ENCODE results near the gene SEC24B.
A peak's percentile ranks its signal among the peaks of the same experiment; 100 is the strongest.

The SEC24B gene

DNA sequence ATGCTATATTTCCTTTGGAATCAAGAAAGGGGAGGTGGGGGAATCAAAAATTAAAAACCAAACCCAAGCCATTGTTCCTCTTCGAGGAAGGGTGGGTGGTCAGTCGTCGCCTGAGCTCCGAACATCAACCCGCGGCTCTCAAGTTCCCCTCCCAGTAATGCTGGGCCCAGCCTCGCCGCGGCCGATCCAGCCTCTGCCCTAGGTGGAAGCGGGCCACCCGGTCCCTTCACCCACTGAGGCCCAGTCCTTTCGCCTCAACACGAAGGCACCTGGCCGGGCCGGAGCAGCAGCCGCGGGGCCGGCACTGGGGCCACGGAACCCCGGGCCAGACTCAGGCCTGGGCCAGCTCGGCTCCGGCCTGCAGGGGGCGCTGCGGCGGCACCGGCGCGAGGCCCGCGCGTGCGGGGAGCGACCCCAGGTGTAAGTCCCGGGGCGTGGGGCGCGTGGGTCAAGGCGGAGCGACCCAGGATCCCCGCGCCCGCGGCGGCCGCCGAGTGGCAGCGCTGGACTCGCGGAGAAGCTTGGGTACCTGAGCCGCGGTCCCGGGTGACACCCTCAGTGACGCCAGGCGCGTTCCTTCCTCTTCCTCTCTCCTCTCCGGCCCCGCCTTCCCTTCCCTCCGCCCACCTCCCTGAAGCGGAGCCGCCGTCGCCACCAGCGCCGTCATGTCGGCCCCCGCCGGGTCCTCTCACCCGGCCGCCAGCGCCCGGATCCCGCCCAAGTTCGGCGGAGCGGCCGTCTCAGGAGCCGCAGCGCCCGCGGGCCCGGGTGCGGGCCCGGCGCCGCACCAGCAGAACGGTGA, at the start of gene SEC24B:
Gene SEC24B (plus strand): TSS at position 611 of the 802 bp plus-strand sequence. CDS start 55 bp downstream, at position 666.
- Mint-ChIP-seq H3K36me3 (ENCODE audit: insufficient read depth) (peaks cover 4% of the 10 kb centered on the region), H3K4me3 (peak within 1 kb of the TSS; percentile 75), H3K27ac (ENCODE audit: low read depth) (peak within 1 kb of the TSS; percentile 55), H3K4me1 (peaks cover 45% of the 10 kb centered on the region), H3K9me3 (no peaks in the 10 kb centered on the region), H3K27me3 (no peaks in the 10 kb centered on the region)
- ATAC-seq (replicated peaks; ENCODE audit: extremely low read depth, poor library complexity, severe bottlenecking): peak; percentile 88
- DNase-seq (ENCODE audit: low spot score in 2 of 2): peak; percentile 85 to 89

DNA sequence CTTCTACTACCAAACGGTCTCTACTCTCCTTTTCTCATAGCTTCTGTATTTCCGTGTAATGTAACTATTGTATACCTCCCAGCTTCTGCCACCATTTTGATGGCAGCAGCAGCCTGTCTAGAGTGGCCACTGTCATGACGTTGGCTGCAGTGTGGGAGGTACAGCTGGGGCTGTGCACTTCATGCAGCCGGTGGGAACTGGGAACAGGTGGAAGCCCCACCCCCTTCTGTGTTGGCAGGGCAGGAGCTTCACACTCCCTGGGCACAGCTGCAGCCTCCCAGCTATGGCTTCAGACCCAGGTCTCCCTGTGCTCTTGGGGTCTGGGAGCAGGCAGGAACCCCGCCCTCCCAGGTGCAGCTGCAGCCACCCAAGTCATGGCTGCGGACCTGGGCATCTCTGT, 49.8 kb upstream of the SEC24B start:
- Mint-ChIP-seq H3K27ac (ENCODE audit: low read depth) (no peak overlapping the region), H3K4me3 (no peak overlapping the region), H3K9me3 (no peaks in the 10 kb centered on the region), H3K36me3 (ENCODE audit: insufficient read depth) (no peaks in the 10 kb centered on the region), H3K27me3 (peaks cover 42% of the 10 kb centered on the region), H3K4me1 (no peaks in the 10 kb centered on the region)
- no peak for DNase-seq (ENCODE audit: low spot score in 2 of 2)
- no peak for ATAC-seq (replicated peaks; ENCODE audit: extremely low read depth, poor library complexity, severe bottlenecking)

DNA sequence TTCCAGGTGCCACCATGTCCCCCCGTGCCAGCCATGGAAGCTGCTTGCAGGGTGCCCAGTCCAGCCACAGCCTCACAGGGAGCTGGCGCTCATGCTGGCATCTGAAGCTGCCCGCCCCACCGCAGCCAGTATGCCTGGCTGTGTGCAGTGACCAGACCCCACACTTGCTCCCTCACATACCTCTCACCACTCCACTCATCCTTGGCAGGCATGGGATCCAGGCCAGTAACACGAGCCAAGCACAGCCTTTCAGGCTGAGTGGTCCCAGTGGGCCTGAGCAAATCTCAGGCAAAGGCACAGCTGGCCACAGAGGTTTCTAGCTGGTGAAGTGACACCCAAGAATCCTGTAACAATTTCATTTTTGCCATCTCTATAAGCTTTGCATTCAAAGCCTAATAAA, 48.4 kb upstream of the SEC24B start:
- H3K27me3 Mint-ChIP-seq: peaks cover 42% of the 10 kb centered on the region
- no peak overlapping the region for H3K4me3 Mint-ChIP-seq
- H3K27ac Mint-ChIP-seq (ENCODE audit: low read depth): no peak overlapping the region
- no peaks in the 10 kb centered on the region for H3K4me1 Mint-ChIP-seq
- no peaks in the 10 kb centered on the region for H3K9me3 Mint-ChIP-seq
- ATAC-seq (replicated peaks; ENCODE audit: extremely low read depth, poor library complexity, severe bottlenecking) (no peak), DNase-seq (ENCODE audit: low spot score in 2 of 2) (no peak)
- no peaks in the 10 kb centered on the region for H3K36me3 Mint-ChIP-seq (ENCODE audit: insufficient read depth)

DNA sequence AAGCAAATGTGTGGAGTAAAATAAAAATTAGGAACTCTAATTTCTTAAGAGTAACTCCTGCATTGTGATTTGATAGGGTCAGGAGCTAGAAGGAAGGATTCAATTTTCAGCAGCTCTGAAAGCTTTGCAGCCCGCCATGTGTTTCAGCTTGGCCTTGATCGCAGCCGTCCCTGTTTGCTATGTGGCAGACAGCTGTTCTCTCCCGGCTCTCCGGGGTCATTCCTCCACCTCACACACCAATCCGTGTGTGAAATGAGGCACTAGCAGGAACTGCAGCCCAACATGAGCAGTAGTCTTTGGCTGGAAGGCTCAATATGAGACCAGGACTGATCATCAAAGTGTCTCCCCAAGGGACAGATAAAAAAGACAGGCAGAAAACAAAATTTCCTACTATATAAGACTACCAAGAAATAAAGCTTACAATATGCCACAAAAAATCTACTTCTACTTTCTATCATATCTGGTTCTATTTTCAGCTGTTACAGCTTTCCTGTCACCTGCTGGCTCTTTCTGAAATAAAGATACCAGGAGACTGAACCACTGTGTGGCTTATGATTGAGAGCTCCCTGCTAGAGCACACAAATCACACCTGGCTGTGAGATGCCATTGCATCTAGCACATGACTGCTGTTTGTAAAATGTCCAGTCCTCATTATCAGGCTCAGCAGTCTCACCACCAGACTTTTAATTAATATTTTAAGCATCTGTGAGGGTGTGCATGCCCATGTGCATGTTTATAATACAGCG, 44.1 kb upstream of the SEC24B start:
- ATAC-seq (replicated peaks; ENCODE audit: extremely low read depth, poor library complexity, severe bottlenecking) (no peak), DNase-seq (ENCODE audit: low spot score in 2 of 2) (no peak)
- Mint-ChIP-seq H3K27me3 (peaks cover 44% of the 10 kb centered on the region), H3K4me3 (no peak overlapping the region), H3K4me1 (no peaks in the 10 kb centered on the region), H3K27ac (ENCODE audit: low read depth) (no peak overlapping the region), H3K9me3 (no peaks in the 10 kb centered on the region), H3K36me3 (ENCODE audit: insufficient read depth) (no peaks in the 10 kb centered on the region)

DNA sequence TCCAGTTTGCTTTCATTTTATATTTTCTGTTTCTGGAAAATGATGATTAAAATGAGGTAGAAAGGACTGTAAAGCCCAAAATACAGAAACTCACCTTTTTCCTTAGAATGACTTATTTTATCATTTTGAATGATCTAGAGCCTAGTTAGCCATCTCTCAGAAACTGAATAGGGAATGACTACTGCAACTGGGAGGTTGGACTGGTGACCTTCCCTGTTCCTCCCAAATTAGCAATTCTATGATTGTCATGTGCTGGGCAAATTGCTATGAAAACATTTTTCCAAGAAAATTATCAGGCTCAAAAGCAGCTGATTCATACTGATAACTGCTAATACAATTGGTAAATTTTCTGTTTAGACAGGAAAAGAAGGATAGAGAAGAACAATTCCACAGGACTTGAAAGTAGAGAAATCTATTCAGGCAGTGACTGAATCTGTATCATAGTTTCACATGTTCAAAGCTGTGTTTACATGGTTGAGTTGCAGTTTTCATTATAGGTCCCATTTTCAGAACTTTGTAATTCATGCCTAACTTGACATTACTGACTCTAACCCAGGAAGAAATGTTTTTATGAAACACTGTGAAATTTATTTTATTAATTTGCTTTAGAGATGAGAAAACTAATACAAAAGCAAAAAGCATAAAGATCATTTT, 43.4 kb upstream of the SEC24B start:
- H3K4me1 Mint-ChIP-seq: no peaks in the 10 kb centered on the region
- H3K27ac Mint-ChIP-seq (ENCODE audit: low read depth): no peak overlapping the region
- peaks cover 37% of the 10 kb centered on the region for H3K27me3 Mint-ChIP-seq
- no peaks in the 10 kb centered on the region for H3K36me3 Mint-ChIP-seq (ENCODE audit: insufficient read depth)
- ATAC-seq (replicated peaks; ENCODE audit: extremely low read depth, poor library complexity, severe bottlenecking) (no peak), DNase-seq (ENCODE audit: low spot score in 2 of 2) (no peak)
- no peak overlapping the region for H3K4me3 Mint-ChIP-seq
- no peaks in the 10 kb centered on the region for H3K9me3 Mint-ChIP-seq

DNA sequence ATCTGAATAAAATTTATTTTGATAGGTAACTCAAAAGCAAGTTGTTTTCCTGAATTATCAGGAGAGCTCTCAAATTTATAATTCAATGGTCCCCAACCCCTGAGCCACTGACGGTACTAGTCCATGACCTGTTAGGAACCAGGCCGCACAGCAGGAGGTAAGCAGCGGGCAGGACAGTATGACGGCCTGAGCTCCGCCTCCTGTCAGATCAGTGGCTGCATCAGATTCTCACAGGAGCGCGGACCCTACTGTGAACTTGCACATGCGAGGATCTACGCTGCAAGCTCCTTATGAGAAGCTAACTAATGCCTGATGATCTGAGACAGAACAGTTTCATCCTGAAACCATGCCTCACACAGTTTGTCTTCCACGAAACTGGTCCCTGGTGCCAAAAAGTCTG, 37.9 kb upstream of the SEC24B start:
- Mint-ChIP-seq H3K36me3 (ENCODE audit: insufficient read depth) (no peaks in the 10 kb centered on the region), H3K9me3 (no peaks in the 10 kb centered on the region)
- ATAC-seq (replicated peaks; ENCODE audit: extremely low read depth, poor library complexity, severe bottlenecking): no peak

DNA sequence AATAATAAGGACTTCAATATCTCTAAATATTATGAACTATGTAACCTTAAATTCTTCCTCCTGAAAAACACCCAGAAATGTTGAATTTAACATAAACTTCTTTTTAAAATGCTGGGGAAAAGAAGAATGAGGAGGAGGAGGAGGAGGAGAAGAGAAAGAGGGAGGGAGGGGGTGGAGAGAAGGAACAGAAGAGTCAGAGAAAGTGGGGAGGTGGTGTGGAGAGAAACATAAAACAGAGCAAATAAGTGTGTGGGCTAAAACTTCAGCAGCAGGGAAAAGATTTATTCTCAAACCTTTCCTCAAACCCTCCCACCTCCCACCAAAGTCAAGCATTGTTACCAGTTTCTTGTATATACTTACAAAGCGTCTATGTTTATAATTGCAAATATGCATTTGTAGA, 34.7 kb upstream of the SEC24B start:
- Mint-ChIP-seq H3K4me3 (no peak overlapping the region), H3K9me3 (no peaks in the 10 kb centered on the region), H3K4me1 (no peaks in the 10 kb centered on the region), H3K27me3 (peaks cover 19% of the 10 kb centered on the region), H3K36me3 (ENCODE audit: insufficient read depth) (no peaks in the 10 kb centered on the region), H3K27ac (ENCODE audit: low read depth) (no peak overlapping the region)
- no peak for DNase-seq (ENCODE audit: low spot score in 2 of 2)
- ATAC-seq (replicated peaks; ENCODE audit: extremely low read depth, poor library complexity, severe bottlenecking): no peak

More for the DNA sequence above, 37.9 kb upstream of the SEC24B start:
- Mint-ChIP-seq H3K4me3 (no peak overlapping the region), H3K27ac (ENCODE audit: low read depth) (no peak overlapping the region), H3K27me3 (peaks cover 27% of the 10 kb centered on the region), H3K4me1 (no peaks in the 10 kb centered on the region)
- no peak for DNase-seq (ENCODE audit: low spot score in 2 of 2)

DNA sequence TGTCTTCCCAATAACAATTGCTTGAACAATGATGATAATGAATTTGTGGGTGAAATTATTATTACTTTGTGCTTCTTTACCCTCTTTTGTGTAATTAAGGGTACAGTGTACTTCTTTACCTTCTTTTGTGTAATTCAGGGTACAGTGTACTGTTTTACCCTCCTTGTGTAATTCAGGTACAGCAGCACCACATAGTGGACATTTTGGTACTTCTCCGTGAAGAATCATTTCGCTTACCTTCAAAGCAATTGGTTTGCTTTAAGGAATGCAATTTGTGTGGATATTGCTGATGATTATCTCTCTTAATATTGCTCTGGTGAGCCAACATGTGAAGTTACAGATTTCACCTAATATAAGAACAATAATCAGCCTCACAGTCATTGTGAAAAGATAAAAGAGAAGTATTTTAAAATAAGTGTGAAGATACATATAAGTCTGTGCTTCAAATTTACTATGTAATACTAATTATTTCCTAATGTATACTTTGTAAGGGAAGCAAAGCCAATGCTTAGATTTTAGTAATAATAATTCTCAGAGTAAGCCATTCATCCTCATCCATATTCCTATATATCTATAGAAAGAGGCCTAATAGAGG, 27.2 kb upstream of the SEC24B start:
- ATAC-seq (replicated peaks; ENCODE audit: extremely low read depth, poor library complexity, severe bottlenecking): no peak
- no peak for DNase-seq (ENCODE audit: low spot score in 2 of 2)

DNA sequence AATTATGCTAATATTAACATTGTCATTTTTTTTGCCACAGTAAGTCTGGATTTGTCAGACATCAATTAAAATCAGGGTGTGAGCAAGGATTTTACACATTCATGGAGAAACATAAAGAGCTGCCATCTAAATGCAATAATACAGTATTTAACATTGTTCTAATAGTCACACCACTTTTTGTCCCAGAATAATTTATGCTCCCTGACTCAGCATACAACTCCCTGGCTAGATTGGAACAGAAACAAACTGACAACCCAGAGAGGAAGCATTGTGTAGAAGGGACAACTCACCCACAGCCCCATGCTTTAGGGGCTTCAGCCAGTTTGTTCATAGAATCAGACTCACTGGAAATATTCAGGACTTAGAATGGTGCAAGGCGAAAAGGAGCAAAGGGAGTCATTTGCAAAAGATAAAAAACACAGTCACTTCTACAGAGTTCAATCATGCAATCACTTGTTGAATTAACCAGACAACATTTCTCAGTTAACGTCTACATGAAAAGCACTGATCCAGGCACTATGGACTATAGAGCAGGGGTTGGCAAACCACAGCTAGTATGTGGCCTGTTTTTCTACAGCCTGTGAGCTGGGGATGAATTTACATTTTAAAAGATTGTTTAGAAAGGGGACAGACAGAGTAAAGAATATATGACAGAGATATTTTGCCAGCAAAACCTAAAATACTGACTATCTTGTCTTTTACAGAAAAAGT, 26.4 kb upstream of the SEC24B start:
- H3K4me1 Mint-ChIP-seq: no peaks in the 10 kb centered on the region
- H3K9me3 Mint-ChIP-seq: no peaks in the 10 kb centered on the region
- H3K27me3 Mint-ChIP-seq: no peaks in the 10 kb centered on the region
- no peak overlapping the region for H3K4me3 Mint-ChIP-seq
- H3K27ac Mint-ChIP-seq (ENCODE audit: low read depth): no peak overlapping the region
- H3K36me3 Mint-ChIP-seq (ENCODE audit: insufficient read depth): no peaks in the 10 kb centered on the region
- DNase-seq (ENCODE audit: low spot score in 2 of 2) (no peak), ATAC-seq (replicated peaks; ENCODE audit: extremely low read depth, poor library complexity, severe bottlenecking) (no peak)

More for the DNA sequence above, 27.2 kb upstream of the SEC24B start:
- H3K27me3 Mint-ChIP-seq: no peaks in the 10 kb centered on the region
- H3K27ac Mint-ChIP-seq (ENCODE audit: low read depth): no peak overlapping the region
- no peaks in the 10 kb centered on the region for H3K4me1 Mint-ChIP-seq
- H3K9me3 Mint-ChIP-seq: no peaks in the 10 kb centered on the region
- H3K36me3 Mint-ChIP-seq (ENCODE audit: insufficient read depth): no peaks in the 10 kb centered on the region
- no peak overlapping the region for H3K4me3 Mint-ChIP-seq

DNA sequence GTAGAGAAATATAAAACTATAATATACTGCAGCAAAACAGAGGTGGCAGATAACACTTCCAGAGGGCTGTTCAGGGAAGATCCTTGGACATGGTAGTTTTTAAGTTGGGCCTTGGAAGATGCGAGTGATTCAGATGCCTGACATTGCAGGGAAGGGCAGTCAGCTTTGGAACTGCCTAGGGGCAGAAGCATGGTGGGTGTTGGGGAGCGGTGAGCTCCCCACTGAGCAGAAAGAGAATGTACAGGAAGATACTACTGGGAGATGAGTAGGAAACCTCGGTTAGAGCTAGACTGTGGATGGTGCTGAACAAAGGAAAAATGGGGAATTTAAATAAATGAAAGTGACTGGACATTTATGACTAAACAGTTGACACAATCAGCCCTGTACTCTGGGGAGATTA, 24.9 kb upstream of the SEC24B start:
- Mint-ChIP-seq H3K4me3 (no peak overlapping the region), H3K27me3 (no peaks in the 10 kb centered on the region), H3K36me3 (ENCODE audit: insufficient read depth) (no peaks in the 10 kb centered on the region), H3K4me1 (no peaks in the 10 kb centered on the region), H3K9me3 (no peaks in the 10 kb centered on the region), H3K27ac (ENCODE audit: low read depth) (no peak overlapping the region)
- DNase-seq (ENCODE audit: low spot score in 2 of 2): no peak
- ATAC-seq (replicated peaks; ENCODE audit: extremely low read depth, poor library complexity, severe bottlenecking): no peak

DNA sequence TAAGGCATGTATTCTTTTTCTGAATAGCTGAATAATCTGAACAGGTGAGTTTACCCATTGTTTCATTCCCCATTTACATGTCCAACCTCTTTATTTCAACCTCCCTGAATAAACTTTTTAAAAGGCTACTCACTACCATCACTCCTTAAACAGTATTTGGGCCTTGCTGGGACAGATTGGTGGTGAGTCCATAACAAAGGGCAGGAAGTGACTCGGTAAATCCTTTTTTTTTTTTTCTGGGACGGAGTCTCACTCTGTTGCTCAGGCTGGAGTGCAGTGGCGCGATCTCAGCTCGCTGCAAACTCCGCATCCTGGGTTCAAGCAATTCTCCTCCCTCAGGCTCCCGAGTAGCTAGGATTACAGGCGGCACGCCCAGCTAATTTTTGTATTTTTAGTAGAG, 23.4 kb upstream of the SEC24B start:
- no peaks in the 10 kb centered on the region for H3K27me3 Mint-ChIP-seq
- no peak overlapping the region for H3K4me3 Mint-ChIP-seq
- ATAC-seq (replicated peaks; ENCODE audit: extremely low read depth, poor library complexity, severe bottlenecking): no peak

DNA sequence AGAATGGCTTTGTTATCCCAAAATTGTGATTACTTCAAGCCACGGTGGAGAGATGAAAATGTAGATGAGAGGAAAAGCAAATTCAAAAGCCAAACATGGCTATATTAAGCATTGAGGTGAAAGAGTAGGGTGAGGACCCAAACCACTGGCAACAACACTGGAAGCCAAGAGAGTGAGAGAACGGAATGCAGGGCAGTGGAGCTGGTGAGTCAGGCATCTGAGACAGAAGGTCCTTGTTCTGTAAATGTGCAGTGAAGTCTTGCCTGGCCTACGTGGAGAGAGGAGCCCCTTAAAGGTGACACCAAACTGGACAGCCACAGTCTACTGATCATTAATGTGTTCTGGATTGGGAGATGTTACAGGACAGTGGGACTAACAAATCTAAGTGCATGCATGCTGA, 22.8 kb upstream of the SEC24B start:
- Mint-ChIP-seq H3K36me3 (ENCODE audit: insufficient read depth) (no peaks in the 10 kb centered on the region), H3K4me3 (no peak overlapping the region), H3K9me3 (no peaks in the 10 kb centered on the region), H3K27ac (ENCODE audit: low read depth) (no peak overlapping the region), H3K4me1 (no peaks in the 10 kb centered on the region), H3K27me3 (no peaks in the 10 kb centered on the region)
- ATAC-seq (replicated peaks; ENCODE audit: extremely low read depth, poor library complexity, severe bottlenecking) (no peak), DNase-seq (ENCODE audit: low spot score in 2 of 2) (no peak)

More for the DNA sequence above, 23.4 kb upstream of the SEC24B start:
- Mint-ChIP-seq H3K36me3 (ENCODE audit: insufficient read depth) (no peaks in the 10 kb centered on the region), H3K9me3 (no peaks in the 10 kb centered on the region), H3K4me1 (no peaks in the 10 kb centered on the region), H3K27ac (ENCODE audit: low read depth) (no peak overlapping the region)
- no peak for DNase-seq (ENCODE audit: low spot score in 2 of 2)
